GM21717 (cell line): ENCODE measurements around the gene S100G.

Source experiments
- ATAC-seq: cut with Tn5 transposase; IDR thresholded peaks from one replicate; pipeline ENCODE4 v1.9.1; 2021; ENCODE audit warnings: mild to moderate bottlenecking, moderate library complexity; ENCODE audit not compliant: unreplicated experiment

The S100G gene

DNA sequence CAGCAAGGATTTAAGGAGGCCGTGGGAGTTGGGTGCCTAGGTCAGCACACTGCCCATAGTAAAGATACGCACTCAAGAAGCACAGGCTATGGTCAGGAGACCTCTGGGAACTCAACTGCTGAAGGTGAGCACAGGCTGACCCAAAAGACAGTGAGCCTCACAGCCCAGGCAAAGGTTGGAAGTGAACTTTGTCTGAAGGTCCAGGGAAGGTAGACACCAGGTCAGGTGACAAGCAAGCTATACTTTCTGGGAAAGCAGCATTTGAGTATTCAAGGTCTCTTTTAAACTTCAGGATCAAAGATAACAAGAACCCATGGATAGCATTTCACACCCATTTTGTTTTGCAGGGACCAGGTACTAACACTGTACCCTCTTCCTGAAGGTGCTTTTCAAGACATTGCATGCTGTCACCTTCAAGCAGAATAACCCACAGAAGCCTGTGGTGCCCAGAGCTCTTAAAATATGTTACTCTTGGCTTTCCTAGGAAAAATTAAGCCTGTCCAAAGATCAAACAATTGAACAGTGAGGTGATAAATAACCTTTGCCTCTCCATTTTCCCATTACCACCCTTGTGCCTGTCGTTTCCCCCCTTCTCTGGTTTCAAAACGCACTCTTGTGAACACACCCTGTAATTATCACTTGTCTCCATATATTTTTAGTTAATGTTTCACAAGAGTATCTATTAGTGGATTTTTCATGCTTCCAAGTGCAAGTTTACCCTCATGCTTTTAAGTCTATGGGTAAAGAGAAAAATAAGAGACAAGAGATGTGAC is 3.4 kb upstream of the S100G start:
- ATAC-seq: no peak

DNA sequence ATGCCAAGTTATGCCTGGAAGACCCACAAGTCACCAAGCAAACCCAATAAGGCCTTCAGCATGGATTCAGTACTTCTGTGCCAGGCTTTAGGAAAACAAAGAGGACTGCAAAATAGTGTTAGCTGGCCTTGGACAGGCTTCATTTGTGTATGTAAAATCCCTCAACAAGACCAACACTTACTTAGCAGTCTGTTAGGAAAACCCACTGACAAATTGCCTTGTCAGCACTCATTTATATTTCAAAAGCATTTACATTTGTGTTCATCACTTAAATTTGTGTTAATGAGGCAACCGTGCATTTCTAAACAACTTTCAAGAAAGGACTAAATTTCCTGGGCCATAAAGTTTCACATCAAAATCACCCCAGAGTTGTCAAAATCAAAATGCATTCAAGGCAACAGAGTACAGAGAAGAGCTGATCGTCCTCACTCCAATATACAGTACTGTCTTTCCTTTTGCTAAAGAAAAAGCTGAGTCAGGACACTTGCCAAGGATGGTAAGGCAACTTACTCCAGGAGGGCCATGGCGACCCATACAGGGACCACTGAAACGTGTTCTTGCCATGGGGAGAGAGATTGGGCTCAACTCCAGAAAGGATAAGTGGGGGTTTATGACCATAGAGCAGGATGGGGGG is 1.6 kb downstream of the S100G start:
- no peak for ATAC-seq

DNA sequence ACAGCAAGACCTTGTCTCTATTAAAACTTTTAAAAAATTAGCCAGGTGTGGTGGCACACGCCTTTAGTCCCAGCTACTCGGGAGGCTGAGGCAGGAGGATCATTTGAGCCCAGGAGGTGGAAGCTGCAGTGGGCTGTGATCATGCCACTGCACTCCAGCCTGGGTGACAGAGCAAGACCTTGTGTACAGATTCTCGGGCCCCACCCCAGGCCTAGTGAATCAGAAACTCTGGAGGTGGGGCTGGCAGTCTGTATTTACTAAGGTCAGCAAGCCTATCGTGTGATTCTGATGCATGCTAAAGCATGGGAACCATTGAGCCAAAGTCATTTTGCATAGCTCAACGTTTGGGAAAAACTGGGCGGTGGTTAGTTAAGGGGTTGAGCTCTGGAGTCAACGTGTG is 3.5 kb downstream of the S100G start:
- ATAC-seq: no peak

DNA sequence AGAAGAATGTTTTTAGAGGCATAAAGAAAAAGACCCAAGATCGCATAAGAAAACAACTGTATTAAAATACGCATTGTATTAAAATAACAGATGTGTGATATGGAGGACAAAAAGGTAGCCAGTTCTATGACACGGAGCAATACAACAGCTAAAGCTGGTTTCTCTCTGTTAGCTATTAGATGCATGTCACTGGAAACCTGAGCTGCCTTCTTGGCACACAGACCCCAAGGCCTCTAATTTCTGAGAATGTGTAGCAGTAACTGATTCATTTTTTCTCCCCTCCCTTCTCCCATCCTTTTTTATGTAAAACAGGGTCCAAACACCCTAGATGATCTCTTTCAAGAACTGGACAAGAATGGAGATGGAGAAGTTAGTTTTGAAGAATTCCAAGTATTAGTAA is 4.1 kb downstream of the S100G start:
- ATAC-seq: no peak

DNA sequence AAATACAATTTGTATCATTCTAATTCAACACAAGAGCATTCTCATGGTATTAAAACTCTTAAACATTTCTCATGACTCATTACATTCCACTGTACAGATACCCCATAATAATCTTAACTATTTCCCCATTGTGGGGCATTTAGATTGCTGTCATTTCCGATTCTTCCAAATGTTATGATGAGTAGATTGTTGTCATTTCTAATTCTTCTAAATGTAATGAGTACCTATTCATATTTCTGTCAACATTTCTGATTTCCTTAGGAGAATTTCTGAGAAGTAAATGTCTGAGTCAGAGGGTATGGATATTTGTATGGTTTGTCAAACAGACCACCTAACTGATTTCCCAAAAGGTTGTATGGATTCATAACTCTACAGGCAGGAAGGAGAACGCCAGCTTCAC is 8.3 kb downstream of the S100G start:
- ATAC-seq: no peak

DNA sequence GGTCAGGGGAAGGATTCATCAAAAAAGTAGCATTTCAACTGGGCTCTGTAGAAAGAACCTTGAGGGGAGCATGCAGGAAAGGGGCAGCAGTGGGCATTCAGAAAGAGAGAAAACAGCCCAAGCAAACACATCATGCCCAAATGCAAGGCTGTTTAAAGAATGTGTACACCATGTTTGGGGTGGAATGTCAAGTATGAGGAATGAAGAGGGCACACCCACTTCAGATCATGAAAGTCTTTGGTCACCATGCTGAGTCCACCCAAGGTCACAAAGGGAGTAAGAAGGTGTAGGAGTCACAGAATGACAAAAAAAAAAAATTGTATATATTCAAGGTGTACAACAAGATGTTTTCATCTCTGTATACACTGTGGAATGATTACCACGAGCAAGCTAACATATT is 9.4 kb downstream of the S100G start:
- ATAC-seq: no peak

DNA sequence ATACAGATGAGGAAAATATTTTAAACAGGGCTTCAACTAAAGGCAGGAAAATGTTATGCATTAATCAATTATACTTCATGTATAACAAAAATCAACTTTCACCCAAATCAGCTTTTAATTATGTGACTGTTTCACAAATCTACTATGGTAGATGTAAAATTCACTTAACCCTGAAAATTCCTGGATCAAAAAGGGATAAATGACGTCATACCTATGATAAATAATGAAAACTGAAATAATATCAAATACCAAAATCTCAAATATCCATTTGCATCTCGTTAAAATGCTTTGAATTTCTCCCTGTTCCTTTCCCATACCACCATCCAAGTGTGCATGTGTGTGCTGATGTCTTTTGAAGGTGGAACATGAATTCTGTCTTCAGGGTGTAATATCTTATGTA is 11.5 kb downstream of the S100G start:
- ATAC-seq: no peak

DNA sequence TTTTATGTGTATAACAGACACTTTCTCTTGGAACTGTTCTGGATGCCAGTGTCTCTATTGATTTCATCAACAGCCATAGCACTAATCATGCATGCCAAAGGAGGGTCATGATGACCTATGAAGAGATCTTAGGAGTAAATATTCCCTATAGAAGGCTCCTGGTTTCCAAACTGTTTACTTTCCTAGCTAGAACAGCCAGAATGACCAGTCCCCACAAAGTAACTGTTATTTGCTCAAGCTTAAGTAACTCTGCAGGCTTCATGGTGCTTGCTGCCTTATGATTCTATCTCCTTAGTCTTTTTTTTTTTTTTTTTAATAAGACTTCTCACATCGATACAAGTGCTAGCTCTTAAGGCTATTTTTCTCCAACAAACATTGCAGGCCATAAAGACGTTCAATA is 12.4 kb downstream of the S100G start:
- ATAC-seq: no peak

DNA sequence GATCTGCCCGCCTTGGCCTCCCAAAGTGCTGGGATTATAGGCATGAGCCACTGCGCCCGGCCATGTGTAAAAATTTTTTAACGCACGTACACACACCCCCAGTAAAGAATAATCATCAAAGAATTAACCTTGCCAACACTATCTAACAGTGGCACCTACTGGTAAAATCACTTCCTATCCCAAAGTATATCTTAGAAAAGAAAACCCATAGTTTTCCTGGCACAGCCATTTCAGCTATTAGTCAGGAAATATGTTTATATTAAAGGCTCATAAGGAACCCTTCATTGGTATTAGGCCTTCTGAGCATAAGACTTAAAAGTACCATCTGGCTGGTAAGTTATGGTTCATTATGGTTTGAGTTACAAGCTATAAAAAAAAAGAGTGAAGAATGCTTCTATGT is 14.1 kb downstream of the S100G start:
- no peak for ATAC-seq

DNA sequence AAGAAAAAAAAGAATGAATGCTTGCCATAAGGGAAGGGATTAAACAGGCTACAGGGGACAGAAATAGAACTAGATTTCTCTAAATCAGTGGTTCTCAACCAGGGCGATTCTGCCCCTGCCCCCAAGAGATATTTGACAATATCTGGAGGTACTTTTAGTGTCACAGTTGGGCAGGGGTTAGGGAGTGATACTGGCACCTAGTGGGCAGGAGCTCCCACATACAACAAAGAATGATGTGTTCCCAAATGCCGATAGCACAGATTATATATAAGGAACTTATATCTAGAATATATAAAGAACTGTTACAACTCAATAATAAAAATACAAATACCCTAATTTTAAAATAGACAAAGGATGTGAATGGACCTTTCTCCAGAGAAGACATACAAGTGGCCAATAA is 14.7 kb downstream of the S100G start:
- no peak for ATAC-seq

DNA sequence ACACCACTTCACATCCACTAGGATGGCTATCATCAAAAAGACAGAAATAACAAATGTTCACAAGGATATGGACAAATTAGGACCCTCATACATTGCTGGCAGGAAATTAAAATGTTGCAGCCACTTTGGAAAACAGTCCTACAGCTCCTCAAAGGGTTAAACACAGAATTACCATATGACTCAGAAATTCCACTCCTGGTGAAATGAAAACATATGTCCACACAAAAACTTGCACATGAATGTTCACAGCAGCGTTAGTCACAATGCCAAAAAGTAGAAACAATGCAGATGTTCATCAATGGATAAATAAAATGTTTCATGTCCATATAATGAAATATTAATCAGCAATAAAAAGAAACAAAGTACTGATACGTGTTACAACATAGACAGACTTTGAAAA is 15.1 kb downstream of the S100G start:
- no peak for ATAC-seq

DNA sequence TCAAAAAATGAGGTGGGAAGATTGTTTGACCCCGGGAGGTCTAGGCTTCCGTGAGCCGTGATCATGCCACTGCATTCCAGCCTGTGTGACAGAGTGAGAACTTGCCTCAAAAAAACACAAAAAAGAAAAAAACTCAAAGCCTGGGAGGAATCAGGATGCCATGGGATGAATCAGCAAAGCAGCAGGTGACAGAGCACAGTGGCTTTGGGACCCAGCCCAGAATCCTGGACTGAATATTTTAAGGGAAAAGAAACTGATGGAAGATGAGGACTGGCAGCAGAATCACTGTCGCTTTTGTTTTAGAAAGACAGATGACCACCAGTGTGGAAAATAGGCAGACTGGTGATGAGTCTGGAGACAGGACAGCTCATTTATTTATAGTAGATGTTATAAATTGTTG is 16.6 kb downstream of the S100G start:
- no peak for ATAC-seq

DNA sequence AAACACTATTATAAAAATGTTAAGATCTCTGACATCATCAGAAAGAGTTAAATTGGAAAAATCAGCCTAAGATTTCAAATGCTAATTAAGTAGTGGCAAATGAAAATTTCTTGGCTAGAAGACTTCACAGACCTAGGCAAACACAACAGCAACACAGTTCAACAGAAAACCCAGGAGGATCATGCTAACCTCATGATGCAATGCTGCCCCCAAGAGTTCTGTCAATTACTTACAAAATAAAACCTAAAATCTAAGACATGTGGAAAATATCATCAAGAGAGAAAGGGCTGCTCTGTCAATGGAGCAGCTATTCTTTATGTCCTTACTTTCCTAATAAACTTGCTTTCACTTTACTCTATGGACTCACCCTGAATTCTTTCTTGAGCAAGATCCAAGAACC is 21.0 kb downstream of the S100G start:
- no peak for ATAC-seq

DNA sequence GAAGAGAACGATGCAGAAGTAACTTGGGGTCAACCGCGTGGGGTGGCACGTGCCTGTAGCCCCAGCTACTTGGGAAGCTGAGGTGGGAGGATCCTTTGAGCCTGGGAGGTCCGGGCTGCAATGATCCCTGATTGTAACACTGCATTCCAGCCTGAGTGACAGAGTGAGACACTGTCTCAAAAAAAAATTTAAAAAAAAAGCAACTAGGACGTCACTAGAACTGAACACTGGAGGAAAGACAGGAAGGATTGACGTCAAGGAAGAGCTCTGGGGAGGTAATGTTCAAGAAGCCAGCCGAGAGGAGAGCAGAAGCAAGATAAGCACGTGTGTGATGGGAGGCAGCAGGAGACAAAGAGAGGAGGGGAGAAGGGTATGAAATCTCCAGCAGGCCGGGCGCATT is 28.7 kb downstream of the S100G start:
- no peak for ATAC-seq

DNA sequence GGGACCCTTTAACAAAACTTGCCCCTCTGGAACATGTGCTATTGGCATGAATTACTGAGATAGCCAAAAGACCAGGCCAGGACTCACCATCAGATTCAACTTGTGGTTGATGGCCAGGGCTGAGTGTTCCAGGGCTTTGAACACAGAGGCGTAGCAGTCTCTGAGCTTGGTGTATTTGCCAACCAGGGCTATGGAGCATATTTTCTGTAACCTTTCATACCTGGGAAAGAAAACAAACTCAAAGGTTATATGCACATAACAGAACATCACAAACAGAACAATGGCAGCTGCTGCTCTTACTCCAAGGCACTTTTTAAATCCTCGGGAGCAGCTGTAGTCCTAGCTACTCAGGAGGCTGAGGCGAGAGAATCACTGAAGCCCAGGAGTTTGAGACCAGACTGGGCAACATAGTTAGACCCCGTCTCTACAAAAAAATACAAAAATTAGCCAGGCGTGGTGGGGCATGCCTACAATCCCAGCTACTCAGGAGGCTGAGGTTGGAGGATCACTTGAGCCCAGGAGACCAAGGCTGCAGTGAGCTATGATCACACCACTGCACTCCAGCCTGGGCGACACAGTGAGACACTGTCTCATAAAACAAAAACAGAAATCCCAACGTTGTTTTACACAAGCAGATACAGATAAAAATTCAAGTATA is 33.2 kb downstream of the S100G start:
- no peak for ATAC-seq

DNA sequence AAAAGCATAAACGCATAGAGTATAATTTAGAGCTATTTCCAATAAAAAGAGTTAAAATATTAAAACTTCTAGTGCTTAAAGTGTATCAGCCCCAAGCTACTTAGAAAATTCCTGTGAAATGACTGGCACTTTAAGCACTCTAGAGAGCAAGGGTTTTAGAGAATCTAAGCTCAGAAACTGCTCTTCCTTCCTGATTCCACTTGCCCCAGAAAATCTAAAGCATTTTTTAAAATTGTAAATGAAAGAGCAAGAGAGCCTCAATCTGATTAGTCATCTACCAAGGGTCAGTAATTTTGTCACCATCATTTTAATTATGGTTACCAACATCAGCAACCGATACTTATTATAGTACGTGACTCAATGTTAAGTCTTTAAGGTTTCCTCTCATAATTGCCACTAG is 37.6 kb downstream of the S100G start:
- no peak for ATAC-seq

DNA sequence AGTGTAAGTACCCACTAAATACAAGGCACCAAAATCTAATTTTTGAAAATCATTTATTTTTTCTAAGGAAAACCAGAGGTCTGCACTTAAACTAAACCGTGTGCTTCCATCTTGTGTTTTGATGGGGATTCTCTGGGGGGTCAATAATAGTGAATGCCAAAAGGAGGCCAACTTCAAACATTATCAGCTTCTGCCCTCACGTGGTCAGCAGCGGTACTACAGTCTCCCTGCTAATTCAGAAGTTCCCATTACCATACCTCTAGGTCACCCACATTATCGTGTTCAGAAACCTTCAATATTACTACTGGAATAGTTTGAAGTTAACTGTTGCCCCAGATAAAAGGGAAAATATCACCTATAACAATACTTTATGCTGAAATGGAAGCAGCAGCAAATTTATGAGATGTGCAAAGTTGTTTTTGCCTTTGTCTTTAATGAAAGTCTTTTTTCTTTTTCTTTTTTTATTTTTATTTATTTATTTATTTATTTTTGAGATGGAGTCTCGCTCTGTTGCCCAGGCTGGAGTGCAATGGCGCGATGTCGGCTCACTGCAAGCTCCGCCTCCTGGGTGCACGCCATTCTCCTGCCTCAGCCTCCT is 45.2 kb downstream of the S100G start:
- peak; percentile 64 for ATAC-seq

DNA sequence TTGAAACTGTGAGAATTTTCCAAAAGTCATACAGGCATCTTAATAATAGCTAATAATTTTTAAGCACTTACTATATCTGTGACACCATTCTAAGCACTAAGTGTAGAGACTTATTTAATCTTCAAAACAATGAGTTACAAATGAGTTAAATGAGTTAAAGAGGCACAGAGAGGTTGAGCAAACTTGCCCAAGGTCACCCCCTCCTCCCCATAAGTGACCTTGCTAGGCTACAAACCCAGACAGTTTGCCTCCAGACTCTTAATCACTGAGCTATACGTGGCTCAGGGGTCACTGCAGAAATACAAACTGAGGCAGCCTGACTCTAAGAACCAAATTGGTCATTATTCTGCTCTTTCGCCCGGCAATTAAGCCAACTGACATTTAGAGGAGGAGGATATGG is 47.0 kb downstream of the S100G start:
- no peak for ATAC-seq

DNA sequence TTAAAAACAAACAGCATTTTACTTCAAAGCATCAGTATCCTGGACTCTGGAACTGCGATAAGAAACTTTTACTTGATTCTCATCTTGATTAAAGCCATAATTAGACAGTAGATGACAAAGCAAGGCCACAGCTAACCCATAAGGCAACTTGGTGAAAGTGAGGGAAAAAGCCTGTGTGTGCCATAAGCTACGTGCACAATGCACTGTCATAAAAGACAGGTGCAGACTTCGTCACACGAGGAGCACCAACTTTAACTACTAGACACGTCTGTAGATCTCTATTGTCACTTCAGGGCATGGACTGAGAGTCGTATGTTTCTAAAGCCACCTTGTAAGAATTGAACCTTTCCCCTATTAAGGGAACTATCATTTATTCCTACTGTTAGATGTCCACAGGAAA is 49.4 kb downstream of the S100G start:
- ATAC-seq: no peak

DNA sequence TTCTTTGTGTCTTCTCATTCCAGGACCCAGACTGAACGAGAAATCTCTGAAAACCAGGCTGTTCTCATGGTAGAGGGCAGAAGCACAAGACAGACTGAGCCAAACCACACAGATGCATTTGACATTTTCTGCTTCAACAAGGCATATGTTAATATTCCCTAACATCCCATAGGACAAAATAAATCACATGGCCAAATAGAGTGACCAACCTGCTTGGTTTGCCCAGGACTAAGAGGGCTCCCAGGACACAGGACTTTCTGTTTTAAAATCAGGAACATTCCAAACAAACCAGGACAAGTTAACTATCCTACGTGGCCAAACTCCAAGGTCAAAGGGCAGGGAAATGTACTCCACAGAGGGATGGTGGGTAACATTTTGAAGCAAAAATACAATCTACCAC is 50.8 kb downstream of the S100G start:
- ATAC-seq: no peak

DNA sequence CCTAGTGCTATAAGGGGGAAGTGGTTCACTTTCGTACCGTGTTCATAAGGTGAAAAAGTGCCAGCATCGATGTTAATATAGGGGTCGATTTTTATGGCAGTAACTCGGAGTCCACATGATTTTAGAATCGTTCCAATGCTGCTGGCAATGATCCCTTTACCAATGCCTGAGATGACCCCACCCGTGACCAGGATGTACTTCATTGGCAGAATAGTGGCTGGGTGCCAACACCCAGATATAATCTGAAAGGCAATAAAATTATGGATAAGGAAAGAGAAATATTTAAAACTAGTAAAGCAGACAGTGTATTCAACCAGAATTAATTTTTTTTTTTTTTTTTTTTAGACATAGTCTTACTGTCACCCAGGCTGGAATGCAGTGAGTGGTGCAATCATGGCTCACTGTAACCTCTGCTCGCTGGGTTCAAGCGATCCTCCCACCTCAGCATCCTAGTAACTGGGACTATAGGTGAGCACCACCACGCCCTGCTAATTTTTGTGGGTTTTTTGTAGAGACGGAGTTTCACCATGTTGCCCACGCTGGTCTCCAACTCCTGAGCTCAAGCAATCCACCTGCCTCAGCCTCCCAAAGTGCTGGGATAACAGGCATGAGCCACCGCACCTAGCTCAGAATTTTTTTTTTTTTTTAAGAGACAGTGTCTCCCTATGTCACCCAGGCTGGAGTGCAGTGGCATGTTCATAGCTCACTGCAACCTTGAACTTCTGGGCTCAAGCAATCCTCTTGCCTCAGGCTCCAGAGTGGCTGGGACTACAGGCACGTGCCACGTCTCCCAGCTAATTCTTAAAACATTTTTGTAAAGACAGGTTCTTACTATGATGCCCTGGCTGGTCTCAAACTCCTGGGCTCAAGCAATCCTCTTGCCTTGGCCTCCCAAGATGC is 53.0 kb downstream of the S100G start:
- no peak for ATAC-seq
